ENCODE data around the gene TXNL1. TPM values are rescaled to one million over a fixed set of nuclear protein-coding genes. Genes with fewer than 3 reads are reported as not detected.

Gene TXNL1
- total RNA-seq, 2 experiments from 2014 or later = 41.5 to 41.6 TPM

DNA sequence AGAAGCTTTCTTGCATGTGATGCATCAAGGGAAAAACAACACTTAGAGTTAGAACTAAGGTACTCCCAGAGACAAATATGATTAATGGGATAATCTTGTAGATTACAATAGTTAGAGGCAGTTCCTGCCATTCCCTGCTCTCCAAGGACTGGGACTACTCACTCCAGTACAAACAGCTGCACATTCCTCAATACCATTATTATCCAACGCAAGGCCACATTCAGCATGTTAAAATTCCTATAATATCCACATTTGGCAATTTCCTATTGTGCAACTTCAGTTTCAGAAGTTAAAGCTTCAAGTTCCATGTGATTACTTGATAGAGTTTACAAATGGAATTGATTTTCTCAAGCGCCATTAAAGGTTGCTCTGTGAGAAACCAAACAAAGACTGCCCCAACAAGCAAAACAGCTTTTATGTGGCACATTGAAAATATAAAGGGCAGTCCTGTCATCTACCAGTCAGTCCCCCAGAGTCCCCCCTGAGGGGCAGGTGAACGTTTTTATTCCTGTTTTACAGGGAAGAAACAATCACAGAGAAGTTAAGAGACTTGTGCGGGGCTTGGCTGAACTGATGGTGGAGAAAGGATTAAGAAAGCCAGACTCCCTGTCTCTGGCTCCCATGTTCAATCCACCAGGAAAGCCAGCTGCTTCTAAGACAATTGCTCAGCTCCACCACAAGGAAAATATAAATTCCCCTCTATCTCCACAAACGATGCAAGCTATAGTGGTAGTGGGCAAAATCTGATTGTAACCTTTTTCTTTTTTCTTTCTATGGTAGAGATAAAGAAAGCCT is 72.6 kb downstream of the TXNL1 start:
- ATAC-seq (ENCODE audit: poor library complexity) (no peak), DNase-seq (no peak)
- Mint-ChIP-seq H3K36me3 (ENCODE audit: low read depth) (no peaks in the 10 kb centered on the region), H3K4me1 (ENCODE audit: low read depth) (no peaks in the 10 kb centered on the region), H3K9me3 (no peaks in the 10 kb centered on the region), H3K4me3 (no peak overlapping the region), H3K27me3 (no peaks in the 10 kb centered on the region), H3K27ac (no peak overlapping the region)
- no peaks in the 10 kb centered on the region for H3K9me3 ChIP-seq (ENCODE audit: control insufficient read depth in 1 of 2, insufficient read depth in 1 of 2, low read length in 2 of 2)
- POLR2A ChIA-PET = no interaction called here
- H3K4me1 ChIP-seq (ENCODE audit: insufficient read depth, low read length) = no peaks in the 10 kb centered on the region
- H3K4me3 ChIP-seq (ENCODE audit: low read length) = no peak overlapping the region
- H3K36me3 ChIP-seq (ENCODE audit: insufficient read depth, low read length) = no peaks in the 10 kb centered on the region
- TF ChIP-seq, protein P1, sequence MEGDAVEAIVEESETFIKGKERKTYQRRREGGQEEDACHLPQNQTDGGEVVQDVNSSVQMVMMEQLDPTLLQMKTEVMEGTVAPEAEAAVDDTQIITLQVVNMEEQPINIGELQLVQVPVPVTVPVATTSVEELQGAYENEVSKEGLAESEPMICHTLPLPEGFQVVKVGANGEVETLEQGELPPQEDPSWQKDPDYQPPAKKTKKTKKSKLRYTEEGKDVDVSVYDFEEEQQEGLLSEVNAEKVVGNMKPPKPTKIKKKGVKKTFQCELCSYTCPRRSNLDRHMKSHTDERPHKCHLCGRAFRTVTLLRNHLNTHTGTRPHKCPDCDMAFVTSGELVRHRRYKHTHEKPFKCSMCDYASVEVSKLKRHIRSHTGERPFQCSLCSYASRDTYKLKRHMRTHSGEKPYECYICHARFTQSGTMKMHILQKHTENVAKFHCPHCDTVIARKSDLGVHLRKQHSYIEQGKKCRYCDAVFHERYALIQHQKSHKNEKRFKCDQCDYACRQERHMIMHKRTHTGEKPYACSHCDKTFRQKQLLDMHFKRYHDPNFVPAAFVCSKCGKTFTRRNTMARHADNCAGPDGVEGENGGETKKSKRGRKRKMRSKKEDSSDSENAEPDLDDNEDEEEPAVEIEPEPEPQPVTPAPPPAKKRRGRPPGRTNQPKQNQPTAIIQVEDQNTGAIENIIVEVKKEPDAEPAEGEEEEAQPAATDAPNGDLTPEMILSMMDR (IDR thresholded peaks at IDR 0.05) = no peak
- CTCF ChIA-PET = interaction anchor here (0.6 kb wide), 1 partner anchor 63 kb away, joined by 6 read pairs; no protein-coding TSS in a partner anchor
- peaks cover 0 to 2% of the 10 kb centered on the region in 2 experiments for H3K27me3 ChIP-seq (ENCODE audit: control insufficient read depth in 1 of 2, insufficient read depth in 2 of 2, low read length in 2 of 2)
- intact Hi-C loops (cut with DNase I, micrococcal nuclease) = no loop called here
- H3K27ac ChIP-seq (ENCODE audit: low read depth in 1 of 2, low read length in 2 of 2) = no peak overlapping the region

DNA sequence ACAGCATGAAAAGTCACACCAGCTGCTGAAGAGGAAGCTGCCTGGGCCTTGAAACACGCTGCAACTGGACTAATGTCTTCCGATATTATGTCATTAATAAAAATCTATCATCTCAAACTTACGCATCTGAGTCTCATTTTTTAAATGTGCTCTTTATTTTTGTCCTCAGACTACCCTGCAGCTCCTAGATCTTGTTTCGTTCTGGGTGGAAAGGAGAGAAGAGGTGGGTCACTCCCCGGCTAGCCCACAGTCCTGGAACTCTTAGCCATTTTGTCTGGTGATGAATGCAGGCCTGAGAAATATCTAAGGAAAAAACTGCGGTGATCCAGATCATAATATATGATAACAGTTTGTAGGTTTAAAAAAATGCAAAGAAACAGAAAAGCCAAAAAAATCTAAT is 73.3 kb downstream of the TXNL1 start:
- no peaks in the 10 kb centered on the region for H3K4me1 ChIP-seq (ENCODE audit: insufficient read depth, low read length)
- ATAC-seq (ENCODE audit: poor library complexity) (no peak), DNase-seq (no peak)
- H3K27ac ChIP-seq (ENCODE audit: low read depth in 1 of 2, low read length in 2 of 2) = no peak overlapping the region
- TF ChIP-seq, protein P1 (IDR thresholded peaks at IDR 0.05) = no peak
- H3K36me3 Mint-ChIP-seq (ENCODE audit: low read depth) = no peaks in the 10 kb centered on the region
- H3K36me3 ChIP-seq (ENCODE audit: insufficient read depth, low read length) = no peaks in the 10 kb centered on the region
- H3K9me3 Mint-ChIP-seq = no peaks in the 10 kb centered on the region
- intact Hi-C loops (cut with DNase I, micrococcal nuclease) = no loop called here
- H3K4me3 ChIP-seq (ENCODE audit: low read length) = no peak overlapping the region
- ChIA-PET CTCF (no interaction called here), POLR2A (no interaction called here)
- no peak overlapping the region for H3K4me3 Mint-ChIP-seq
- no peaks in the 10 kb centered on the region for H3K27me3 Mint-ChIP-seq
- H3K9me3 ChIP-seq (ENCODE audit: control insufficient read depth in 1 of 2, insufficient read depth in 1 of 2, low read length in 2 of 2) = no peaks in the 10 kb centered on the region
- H3K27me3 ChIP-seq (ENCODE audit: control insufficient read depth in 1 of 2, insufficient read depth in 2 of 2, low read length in 2 of 2) = peaks cover 0 to 2% of the 10 kb centered on the region in 2 experiments
- H3K27ac Mint-ChIP-seq = no peak overlapping the region
- no peaks in the 10 kb centered on the region for H3K4me1 Mint-ChIP-seq (ENCODE audit: low read depth)

DNA sequence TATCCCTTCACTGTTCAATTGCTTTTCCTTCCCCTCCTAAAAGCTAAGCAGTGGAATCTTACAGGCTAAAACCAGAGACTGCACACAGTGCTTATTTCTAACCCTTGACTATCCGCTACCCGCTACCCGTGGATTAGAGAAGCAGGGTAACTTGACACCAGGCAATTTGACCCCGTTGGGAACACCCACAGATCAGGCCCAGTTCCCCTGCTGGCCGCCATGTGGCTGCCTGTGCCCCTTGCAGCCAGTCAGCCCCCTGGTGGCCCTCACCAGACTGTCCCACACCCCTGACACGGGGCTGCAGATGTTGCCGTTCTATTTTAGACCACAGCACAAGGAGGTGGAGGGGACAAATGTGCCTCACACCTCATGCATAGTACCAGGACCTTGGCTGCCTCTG is 74.8 kb downstream of the TXNL1 start:
- intact Hi-C loops (cut with DNase I, micrococcal nuclease) = no loop called here
- H3K27ac Mint-ChIP-seq = no peak overlapping the region
- Histone ChIP-seq H3K36me3 (ENCODE audit: insufficient read depth, low read length) (no peaks in the 10 kb centered on the region), H3K27ac (ENCODE audit: low read depth in 1 of 2, low read length in 2 of 2) (no peak overlapping the region), H3K27me3 (ENCODE audit: control insufficient read depth in 1 of 2, insufficient read depth in 2 of 2, low read length in 2 of 2) (peaks cover 0 to 6% of the 10 kb centered on the region in 2 experiments), H3K4me3 (ENCODE audit: low read length) (no peak overlapping the region), H3K4me1 (ENCODE audit: insufficient read depth, low read length) (no peaks in the 10 kb centered on the region), H3K9me3 (ENCODE audit: control insufficient read depth in 1 of 2, insufficient read depth in 1 of 2, low read length in 2 of 2) (no peaks in the 10 kb centered on the region)
- peaks cover 5% of the 10 kb centered on the region for H3K27me3 Mint-ChIP-seq
- H3K36me3 Mint-ChIP-seq (ENCODE audit: low read depth) = no peaks in the 10 kb centered on the region
- no peak overlapping the region for H3K4me3 Mint-ChIP-seq
- no peaks in the 10 kb centered on the region for H3K9me3 Mint-ChIP-seq
- ChIA-PET CTCF (no interaction called here), POLR2A (no interaction called here)
- no peak for DNase-seq
- no peaks in the 10 kb centered on the region for H3K4me1 Mint-ChIP-seq (ENCODE audit: low read depth)
- ATAC-seq (ENCODE audit: poor library complexity) = no peak
- TF ChIP-seq, protein P1 (IDR thresholded peaks at IDR 0.05) = no peak

Measured in CD4-positive, alpha-beta T cell (primary cell).